Type B pancreatic cell (in vitro differentiated cells): ENCODE results near the gene ATG4D. TPM values are rescaled to one million over a fixed set of nuclear protein-coding genes. Genes with fewer than 3 reads are reported as not detected.

ENCODE experiments used
- DNase-seq: peaks from one replicate; pipeline ENCODE4 v3.0.0; 2021; ENCODE audit warnings: mixed read lengths; ENCODE audit not compliant: unreplicated experiment; ENCODE audit errors: extremely low spot score
- H3K27ac Mint-ChIP-seq: 2 replicates; pipeline ENCODE4 v1.8.0; 2021; ENCODE audit warnings: mild to moderate bottlenecking, mixed read lengths
- H3K27me3 Mint-ChIP-seq: 2 replicates; pipeline ENCODE4 v1.8.0; 2021; ENCODE audit warnings: mixed read lengths
- H3K36me3 Mint-ChIP-seq: 2 replicates; pipeline ENCODE4 v1.8.0; 2021; ENCODE audit warnings: mixed read lengths
- H3K4me1 Mint-ChIP-seq: one replicate; pipeline ENCODE4 v1.8.0; 2021; ENCODE audit warnings: mixed read lengths; ENCODE audit not compliant: unreplicated experiment
- H3K4me3 Mint-ChIP-seq: 2 replicates; pipeline ENCODE4 v1.8.0; 2021; ENCODE audit warnings: mild to moderate bottlenecking, mixed read lengths
- H3K9me3 Mint-ChIP-seq: 2 replicates; pipeline ENCODE4 v1.8.0; 2021; ENCODE audit warnings: mixed read lengths
- long read RNA-seq: library from polyadenylated mRNA; unstranded; transcript quantifications from one replicate; pipeline ENCODE4 v2.0.0, GENCODE V29; 2020
- total RNA-seq: library from RNA; stranded (reverse); gene quantifications from 2 replicates; pipeline ENCODE4 v1.2.1, GENCODE V29; 2021; ENCODE audit warnings: low replicate concordance
- TF ChIP-seq, protein P1 (sequence below): fragments of 200-600 bp; sonication (generic); conservative IDR thresholded peaks from 2 replicates; pipeline ENCODE4 v1.5.0; 2021; ENCODE audit warnings: antibody characterized with exemption, mild to moderate bottlenecking

ATG4D gene
- 35.8 and 44.6 TPM in 2 replicates for total RNA-seq
- long read RNA-seq = 0 reads

DNA sequence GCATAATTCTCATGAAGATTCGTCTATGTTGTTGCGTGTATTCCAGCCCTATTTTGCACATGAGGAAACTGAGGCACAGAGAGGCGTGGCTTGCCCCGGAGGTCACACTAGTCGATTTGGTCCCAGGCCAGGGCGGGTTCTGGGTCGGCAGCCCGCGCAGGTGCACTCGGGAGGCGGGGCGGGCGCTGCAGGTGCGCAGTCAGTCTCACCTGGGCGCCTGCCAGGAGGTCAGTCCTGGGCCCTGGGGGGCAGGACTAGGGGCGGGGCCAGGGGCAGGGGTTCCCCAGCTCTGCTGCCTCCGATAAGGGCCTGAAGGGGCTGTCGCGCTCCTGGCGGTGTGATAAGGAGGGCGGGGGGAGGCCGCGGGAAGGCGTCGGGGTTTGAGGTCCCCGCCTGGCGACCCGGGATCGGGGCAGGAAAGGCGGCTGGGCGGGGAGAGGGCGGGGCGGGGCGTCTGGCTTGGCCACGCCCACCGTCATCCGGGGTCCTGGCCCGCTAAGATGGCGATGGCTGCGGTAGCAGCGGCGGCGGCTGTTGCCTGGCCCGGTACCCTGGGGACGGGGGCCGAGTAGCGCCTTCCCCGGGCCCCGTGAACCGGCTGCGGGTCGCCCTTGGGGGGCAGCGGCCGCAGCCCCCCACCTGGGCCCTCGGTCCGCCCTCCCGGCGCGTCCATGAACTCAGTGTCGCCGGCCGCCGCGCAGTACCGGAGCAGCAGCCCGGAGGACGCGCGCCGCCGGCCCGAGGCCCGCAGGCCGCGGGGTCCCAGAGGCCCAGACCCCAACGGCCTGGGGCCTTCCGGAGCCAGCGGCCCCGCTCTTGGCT lies at the start of gene ATG4D:
ATG4D (plus strand) TSS at position 485 of the 822 bp plus-strand sequence; CDS start at position 672, 187 bp downstream.
- no peaks in the 10 kb centered on the region for H3K4me1 Mint-ChIP-seq
- H3K36me3 Mint-ChIP-seq = no peaks in the 10 kb centered on the region
- H3K9me3 Mint-ChIP-seq = no peaks in the 10 kb centered on the region
- peak; percentile 88 for DNase-seq
- H3K27me3 Mint-ChIP-seq = peaks cover 10% of the 10 kb centered on the region
- TF ChIP-seq, protein P1, sequence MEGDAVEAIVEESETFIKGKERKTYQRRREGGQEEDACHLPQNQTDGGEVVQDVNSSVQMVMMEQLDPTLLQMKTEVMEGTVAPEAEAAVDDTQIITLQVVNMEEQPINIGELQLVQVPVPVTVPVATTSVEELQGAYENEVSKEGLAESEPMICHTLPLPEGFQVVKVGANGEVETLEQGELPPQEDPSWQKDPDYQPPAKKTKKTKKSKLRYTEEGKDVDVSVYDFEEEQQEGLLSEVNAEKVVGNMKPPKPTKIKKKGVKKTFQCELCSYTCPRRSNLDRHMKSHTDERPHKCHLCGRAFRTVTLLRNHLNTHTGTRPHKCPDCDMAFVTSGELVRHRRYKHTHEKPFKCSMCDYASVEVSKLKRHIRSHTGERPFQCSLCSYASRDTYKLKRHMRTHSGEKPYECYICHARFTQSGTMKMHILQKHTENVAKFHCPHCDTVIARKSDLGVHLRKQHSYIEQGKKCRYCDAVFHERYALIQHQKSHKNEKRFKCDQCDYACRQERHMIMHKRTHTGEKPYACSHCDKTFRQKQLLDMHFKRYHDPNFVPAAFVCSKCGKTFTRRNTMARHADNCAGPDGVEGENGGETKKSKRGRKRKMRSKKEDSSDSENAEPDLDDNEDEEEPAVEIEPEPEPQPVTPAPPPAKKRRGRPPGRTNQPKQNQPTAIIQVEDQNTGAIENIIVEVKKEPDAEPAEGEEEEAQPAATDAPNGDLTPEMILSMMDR = no peak
- H3K27ac Mint-ChIP-seq = peak within 1 kb of the TSS; percentile 84
- peak within 1 kb of the TSS; percentile 90 for H3K4me3 Mint-ChIP-seq

DNA sequence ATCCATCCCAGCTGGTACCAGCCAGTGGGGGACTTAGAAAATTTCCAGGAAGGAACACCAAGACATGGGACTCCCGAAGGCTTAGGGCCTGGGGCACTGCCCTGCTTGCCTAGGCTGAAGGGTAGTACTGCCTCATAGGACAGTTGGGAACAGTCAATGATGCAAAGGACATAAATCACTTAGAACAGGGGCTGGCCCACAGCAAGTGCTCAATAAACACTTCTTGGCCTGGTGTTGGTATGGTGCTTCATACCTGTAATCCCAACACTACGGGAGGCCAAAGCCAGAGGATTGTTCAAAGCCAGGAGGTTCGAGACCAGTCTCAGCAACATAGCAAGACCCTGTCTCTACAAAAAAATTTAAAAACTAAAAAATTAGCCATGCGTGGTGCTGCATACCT lies 46.3 kb upstream of the ATG4D start:
- TF ChIP-seq, protein P1 = no peak
- H3K27me3 Mint-ChIP-seq = no peaks in the 10 kb centered on the region
- no peak for DNase-seq
- H3K4me3 Mint-ChIP-seq = no peak overlapping the region
- no peak overlapping the region for H3K27ac Mint-ChIP-seq
- H3K36me3 Mint-ChIP-seq = peaks cover 4% of the 10 kb centered on the region
- no peaks in the 10 kb centered on the region for H3K9me3 Mint-ChIP-seq
- H3K4me1 Mint-ChIP-seq = peaks cover 12% of the 10 kb centered on the region

DNA sequence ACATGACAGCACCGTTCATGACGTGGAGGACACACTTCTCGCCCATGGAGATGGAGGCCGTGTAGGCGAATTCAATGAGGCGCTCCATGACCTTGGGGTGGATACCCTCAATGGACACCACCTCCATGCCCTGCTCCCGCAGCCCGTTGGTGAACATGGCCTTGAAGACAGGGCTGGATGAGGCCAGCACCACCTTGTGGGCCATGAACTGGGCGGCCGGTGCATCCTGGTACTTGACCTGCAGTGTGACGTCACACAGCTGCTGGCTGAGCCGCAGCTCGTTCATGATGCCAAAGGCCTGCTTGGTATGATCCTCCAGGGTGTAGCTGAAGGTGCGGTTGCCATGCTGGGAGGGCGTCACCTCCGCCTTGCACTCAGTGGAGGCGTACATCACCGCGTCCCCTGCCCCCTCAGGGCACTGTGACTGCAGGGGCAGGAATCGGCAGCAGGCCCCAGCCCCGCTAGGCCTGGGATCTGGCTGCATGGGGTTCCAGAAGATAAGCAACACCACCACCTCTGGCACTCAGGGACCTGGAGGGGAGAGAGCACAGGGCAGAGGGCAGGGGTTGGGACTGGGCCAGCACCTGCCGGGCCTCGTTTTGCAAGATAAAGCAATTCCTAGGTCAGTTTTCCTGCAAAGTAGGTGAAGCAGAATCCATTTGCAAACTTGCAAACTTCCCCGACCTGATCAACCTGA lies 44.0 kb upstream of the ATG4D start:
- H3K27ac Mint-ChIP-seq = peak overlapping the region; percentile 74
- DNase-seq = no peak
- peak overlapping the region; percentile 78 for H3K4me3 Mint-ChIP-seq
- H3K9me3 Mint-ChIP-seq = no peaks in the 10 kb centered on the region
- peaks cover 12% of the 10 kb centered on the region for H3K4me1 Mint-ChIP-seq
- peaks cover 4% of the 10 kb centered on the region for H3K36me3 Mint-ChIP-seq
- no peaks in the 10 kb centered on the region for H3K27me3 Mint-ChIP-seq
- TF ChIP-seq, protein P1 = no peak

DNA sequence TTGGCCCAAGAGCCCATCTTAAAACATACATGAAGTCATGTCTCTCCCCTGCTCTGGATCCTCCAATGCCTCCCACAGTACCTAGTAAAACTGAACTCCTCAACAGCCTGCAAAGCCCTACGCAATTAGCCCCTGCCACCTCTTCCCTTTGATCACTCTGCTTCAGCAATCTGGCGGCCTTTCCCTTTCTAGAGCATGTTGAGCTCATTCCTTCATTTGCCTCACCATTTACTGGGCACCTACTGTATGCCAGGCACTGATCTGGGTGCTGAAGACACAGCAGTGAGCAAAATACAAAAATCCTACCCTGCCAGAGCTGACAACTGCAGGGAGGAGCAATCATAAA lies 43.5 kb upstream of the ATG4D start:
- TF ChIP-seq, protein P1 = no peak
- H3K4me1 Mint-ChIP-seq = peaks cover 12% of the 10 kb centered on the region
- no peaks in the 10 kb centered on the region for H3K27me3 Mint-ChIP-seq
- peak overlapping the region; percentile 39 for H3K27ac Mint-ChIP-seq
- H3K9me3 Mint-ChIP-seq = no peaks in the 10 kb centered on the region
- H3K36me3 Mint-ChIP-seq = peaks cover 4% of the 10 kb centered on the region
- H3K4me3 Mint-ChIP-seq = peak overlapping the region; percentile 78
- no peak for DNase-seq

DNA sequence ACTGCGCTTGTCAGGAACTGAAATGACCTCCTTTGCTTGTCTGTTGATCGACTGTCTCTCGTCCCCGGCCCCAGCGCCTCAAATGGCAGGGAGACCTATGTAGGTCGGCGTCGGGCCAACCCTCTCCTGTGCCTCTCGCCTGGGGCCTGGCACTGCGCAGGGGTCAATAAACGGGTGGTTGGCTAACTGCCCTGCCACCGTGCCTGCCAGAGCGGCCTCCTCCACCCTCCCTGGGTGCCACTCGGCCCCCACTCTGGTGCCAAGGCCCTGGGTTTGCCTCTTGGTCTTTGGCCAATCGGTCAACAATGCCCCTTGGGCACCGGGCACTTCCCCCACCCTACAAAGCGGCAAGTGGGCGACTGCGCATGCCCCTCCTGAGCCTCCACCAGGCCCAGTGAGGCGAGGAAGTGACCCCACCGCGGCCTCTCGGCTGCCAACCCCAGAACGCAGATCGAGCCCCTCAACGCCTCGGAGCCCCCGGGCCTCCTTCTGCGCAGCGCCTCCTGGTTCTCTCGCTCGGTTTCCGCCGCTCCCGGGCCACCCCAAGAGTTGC lies 41.7 kb upstream of the ATG4D start:
- Mint-ChIP-seq H3K36me3 (peaks cover 4% of the 10 kb centered on the region), H3K27ac (peak overlapping the region; percentile 89), H3K4me1 (peaks cover 17% of the 10 kb centered on the region), H3K27me3 (no peaks in the 10 kb centered on the region), H3K4me3 (peak overlapping the region; percentile 86), H3K9me3 (peaks cover 4% of the 10 kb centered on the region)
- peak; percentile 76 for DNase-seq
- TF ChIP-seq, protein P1 = no peak
